ENCODE results near the gene MTX2. TPM values are rescaled to one million over a fixed set of nuclear protein-coding genes. Genes with fewer than 3 reads are reported as not detected.

Gene MTX2
- total and polyA plus RNA-seq, 9 of the 15 experiments (the other 6 are each of a cell fraction or from before 2014, with no cell fraction given) = 38.1 to 170 (median 88.0) TPM

- no peak for TF ChIP-seq NR3C1 (CRISPR knock-in tag; IDR thresholded peaks at IDR 0.05)
These were observed 48.0 kb downstream of the MTX2 start (continued) for GRCh38 chr2:176317199-176317598.

DNA sequence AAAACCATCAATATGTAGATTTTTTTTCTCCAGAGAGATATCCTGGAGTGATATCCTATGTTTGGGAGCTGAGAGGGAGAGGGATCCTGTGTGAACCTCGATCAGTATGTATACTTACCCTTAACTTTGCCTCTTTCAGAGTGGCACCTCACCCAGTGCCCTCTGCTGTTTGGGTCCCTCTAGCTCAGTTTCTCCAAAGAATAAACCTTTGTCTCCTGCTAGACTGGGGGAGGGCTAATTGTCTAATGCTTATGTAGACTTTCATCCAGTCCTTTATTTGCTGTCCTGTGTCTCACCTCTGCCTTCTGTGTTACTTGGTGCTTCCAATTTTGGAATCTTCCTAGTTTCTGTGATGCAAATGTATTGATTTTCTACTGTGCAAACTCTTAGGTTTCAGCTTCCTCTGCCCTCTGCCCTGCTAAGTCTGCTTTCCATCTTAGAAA lies 48.4 kb downstream of the MTX2 start:
- BruUV-seq (replicated peaks) = no TSS peak
- FAIRE-seq (no peak), ATAC-seq (no peak)

More for the DNA sequence above, 48.4 kb downstream of the MTX2 start:
- 79% methylated on average over 1 of the region's 1 CpG for WGBS (ENCODE audit: insufficient coverage, low coverage, missing lambda C conversion rate)
- TF ChIP-seq MYBL2 (IDR thresholded peaks at IDR 0.05; ENCODE audit: low read depth) (no peak), MYBL2 (CRISPR knock-in tag; IDR thresholded peaks at IDR 0.05; ENCODE audit: borderline replicate concordance) (no peak), ZNF324 (CRISPR knock-in tag; IDR thresholded peaks at IDR 0.05) (no peak), MTA3 (IDR thresholded peaks at IDR 0.05; ENCODE audit: borderline replicate concordance) (no peak), TARDBP (IDR thresholded peaks at IDR 0.05) (no peak), TCF7L2 (IDR thresholded peaks at IDR 0.05; ENCODE audit: low read depth, low read length) (no peak), ZNF79 (CRISPR knock-in tag; IDR thresholded peaks at IDR 0.05; ENCODE audit: low read depth) (no peak), CCNT2 (IDR thresholded peaks at IDR 0.05; ENCODE audit: borderline replicate concordance, extremely low read depth, insufficient read length, low read depth, low read length) (no peak), ZNF780A (CRISPR knock-in tag; IDR thresholded peaks at IDR 0.05) (no peak), SMARCA4 (IDR thresholded peaks at IDR 0.05) (no peak), ZNF224 (CRISPR knock-in tag; IDR thresholded peaks at IDR 0.05) (no peak), SRSF3 (IDR thresholded peaks at IDR 0.05; ENCODE audit: insufficient read depth, low read length) (no peak), TEAD1 (CRISPR knock-in tag; IDR thresholded peaks at IDR 0.05) (no peak), KLF10 (CRISPR knock-in tag; IDR thresholded peaks at IDR 0.05) (no peak), POLR2B (IDR thresholded peaks at IDR 0.05; ENCODE audit: low read depth, partially characterized antibody) (no peak), SIX5 (IDR thresholded peaks at IDR 0.05; ENCODE audit: borderline replicate concordance in 1 of 2, insufficient read depth in 1 of 2, low read depth in 1 of 2, low read length in 2 of 2) (no peak), RFX5 (IDR thresholded peaks at IDR 0.05; ENCODE audit: low read depth, low read length) (no peak), ZNF75A (CRISPR knock-in tag; IDR thresholded peaks at IDR 0.05) (no peak), GATA2 (CRISPR knock-in tag; IDR thresholded peaks at IDR 0.05) (no peak)
- Histone ChIP-seq H3K79me2 (ENCODE audit: control insufficient read depth, insufficient read depth, low read length) (no peaks in the 10 kb centered on the region; the same call in 2 of the 3 replicates), H3K4me3 (no peak overlapping the region), H3K36me3 (ENCODE audit: control insufficient read depth, insufficient read depth, low read length) (peaks cover 20% of the 10 kb centered on the region; the same call in 2 of the 3 replicates), H4K20me1 (replicated peaks; ENCODE audit: control insufficient read depth, insufficient read depth, low read length) (no peaks in the 10 kb centered on the region; the same call in 1 of the 2 replicates), H3K4me2 (ENCODE audit: insufficient read depth, low read length) (no peak overlapping the region), H3K9ac (ENCODE audit: insufficient read depth in 1 of 2, low read depth in 2 of 2, low read length in 2 of 2) (no peak overlapping the region), H3K9me3 (replicated peaks; ENCODE audit: control insufficient read depth, insufficient read depth, low read depth, low read length) (no peaks in the 10 kb centered on the region), H2AFZ (ENCODE audit: low read depth, low read length) (no peak overlapping the region), H3K27ac (ENCODE audit: extremely low read depth, low read depth, low read length) (no peak overlapping the region), H3K4me1 (replicated peaks in 1 of 2; ENCODE audit: control insufficient read depth in 2 of 2, insufficient read depth in 2 of 2, low read length in 2 of 2) (no peaks in the 10 kb centered on the region), H3K27me3 (ENCODE audit: control insufficient read depth in 2 of 2, insufficient read depth in 2 of 2, low read length in 2 of 2) (no peaks in the 10 kb centered on the region), H3K9me1 (ENCODE audit: control insufficient read depth, insufficient read depth, low read length) (no peaks in the 10 kb centered on the region)
- in situ Hi-C loops (cut with MboI) (no loop called here), intact Hi-C loops (cut with micrococcal nuclease) (no loop called here)
- DNase-seq (ENCODE audit: extremely low read depth in 1 of 4, low spot score in 3 of 4) = no peak
- ChIA-PET POLR2A (interaction anchor here (0.8 to 1.2 kb wide), 3 partner anchors 20 to 36 kb away, joined by 3 to 6 read pairs (median 3); no protein-coding TSS in a partner anchor), CTCF (ENCODE audit: low intra/inter-chr PET ratio) (no interaction called here)

Data from K562 (cell line).